Esophagus muscularis mucosa (tissue), 3 donors: ENCODE results near the gene PUM2.

Experiments
- EP300 ChIP-seq: sonication (generic); formaldehyde crosslinking; IDR thresholded peaks from one replicate; pipeline ENCODE4 v1.6.1; 2017; ENCODE audit warnings: antibody characterized with exemption
- POLR2A ChIP-seq: fragments of 450-650 bp; IDR thresholded peaks from one replicate; pipeline ENCODE4 v1.6.1; 2017; ENCODE audit warnings: antibody characterized with exemption, moderate library complexity, mild to moderate bottlenecking, low read depth
- POLR2AphosphoS5 ChIP-seq, 2 donors: sonication (generic); formaldehyde crosslinking; IDR thresholded peaks; one replicate each; pipeline ENCODE4 v1.6.1; 2017; ENCODE audit warnings: antibody characterized with exemption in 2 of 2

- TF ChIP-seq POLR2A (no peak), POLR2AphosphoS5 (IDR thresholded peaks at IDR 0.05) (no peak), EP300 (no peak)
Observed at GRCh38 chr2:20369366-20369765, 18.7 kb upstream of the PUM2 start.
